Activated B cell treated with CpG ODN at 0.5 μM for 24 hours (primary cell): Measurements from ENCODE around the gene TPT1. TPM values are rescaled to one million over a fixed set of nuclear protein-coding genes. Genes with fewer than 3 reads are reported as not detected.
A peak's percentile ranks its signal among the peaks of the same experiment; 100 is the strongest.

Source experiments
- ATAC-seq: fragments of 200-7000 bp; cut with Tn5 transposase; one replicate; pipeline ENCODE4 v1.10.0; 2021; ENCODE audit warnings: low read depth, mild to moderate bottlenecking, moderate library complexity
- CTCF ChIA-PET: fragments of 350-600 bp; sonication (Branson Sonifier 250); formaldehyde crosslinking; loops from one replicate; lab custom pipeline; 2021; ENCODE audit warnings: antibody characterized with exemption; lab: Charles Lee
- POLR2A ChIA-PET: fragments of 350-600 bp; sonication (Branson Sonifier 250); formaldehyde crosslinking; loops from one replicate; lab custom pipeline; 2021; ENCODE audit warnings: antibody characterized with exemption; lab: Charles Lee
- DNase-seq: peaks from one replicate; pipeline ENCODE4 v3.0.0; 2022
- H3K27ac Mint-ChIP-seq: one replicate; pipeline ENCODE4 v1.8.0; 2020; ENCODE audit warnings: mixed read lengths
- H3K27me3 Mint-ChIP-seq: one replicate; pipeline ENCODE4 v1.8.0; 2021; ENCODE audit warnings: mixed read lengths
- H3K36me3 Mint-ChIP-seq: one replicate; pipeline ENCODE4 v1.8.0; 2021; ENCODE audit warnings: low read depth, mixed read lengths
- H3K4me1 Mint-ChIP-seq: one replicate; pipeline ENCODE4 v1.8.0; 2021; ENCODE audit warnings: mixed read lengths
- H3K4me3 Mint-ChIP-seq: one replicate; pipeline ENCODE4 v1.8.0; 2020; ENCODE audit warnings: mild to moderate bottlenecking, mixed read lengths
- H3K9me3 Mint-ChIP-seq: one replicate; pipeline ENCODE4 v1.8.0; 2020; ENCODE audit warnings: mixed read lengths
- CTCF ChIP-seq: fragments of 200-600 bp; IDR thresholded peaks from one replicate; pipeline ENCODE4 v1.8.0; 2022; ENCODE audit warnings: antibody characterized with exemption, mild to moderate bottlenecking
- intact Hi-C: fragments of 100-400 bp; cut with micrococcal nuclease; formaldehyde crosslinking; loops from one replicate; pipeline ENCODE4 v1.15.1; 2024
- total RNA-seq: library from RNA; stranded (reverse); gene quantifications from 2 replicates; pipeline ENCODE4 v1.2.3, GENCODE V29; 2022

The TPT1 gene
- total RNA-seq, 1 donor from 2014 or later: 3,880 TPM

GRCh38 chr13:45340422-45341033 lies 455 bp downstream of the TPT1 start:
- no peaks in the 10 kb centered on the region for H3K9me3 Mint-ChIP-seq
- DNase-seq: peak; percentile 70
- H3K27me3 Mint-ChIP-seq: no peaks in the 10 kb centered on the region
- peak overlapping the region; percentile 99 for H3K27ac Mint-ChIP-seq
- CTCF ChIA-PET: interaction anchor here (1.1 to 1.4 kb wide), 3 partner anchors 31 to 150 kb away, joined by 3 to 10 read pairs (median 3); no protein-coding TSS in a partner anchor
- no peak for TF ChIP-seq CTCF
- intact Hi-C loops: loop anchor here (1.0 to 10.0 kb wide), 17 partner anchors 11 to 1456 kb away; partner anchors contain the start of genes COG3, ESD, GPALPP1 and GTF2F2
- peak overlapping the region; percentile 99 for H3K4me3 Mint-ChIP-seq
- peak; percentile 34 for ATAC-seq
- peaks cover 65% of the 10 kb centered on the region for H3K36me3 Mint-ChIP-seq
- peaks cover 59% of the 10 kb centered on the region for H3K4me1 Mint-ChIP-seq
- POLR2A ChIA-PET: interaction anchor here (0.6 to 3.0 kb wide), 14 partner anchors 8 to 1461 kb away, joined by 3 to 31 read pairs (median 4); partner anchors contain the start of genes CCDC122, COG3, GTF2F2 and LACC1

GRCh38 chr13:45339867-45340266 lies 1.1 kb downstream of the TPT1 start:
- H3K9me3 Mint-ChIP-seq: no peaks in the 10 kb centered on the region
- H3K27ac Mint-ChIP-seq: peak overlapping the region; percentile 99
- peak overlapping the region; percentile 99 for H3K4me3 Mint-ChIP-seq
- intact Hi-C loops: loop anchor here (2.0 to 10.0 kb wide), 4 partner anchors 825 to 1457 kb away; partner anchors contain the start of gene ESD
- no peak for TF ChIP-seq CTCF
- no peak for ATAC-seq
- ChIA-PET CTCF (interaction anchor here (1.1 to 1.5 kb wide), 4 partner anchors 28 to 151 kb away, joined by 3 to 10 read pairs (median 4); no protein-coding TSS in a partner anchor), POLR2A (interaction anchor here (0.6 to 3.0 kb wide), 9 partner anchors 8 to 842 kb away, joined by 3 to 31 read pairs (median 15); partner anchors contain the start of genes COG3, LCP1 and SLC25A30)
- peaks cover 65% of the 10 kb centered on the region for H3K4me1 Mint-ChIP-seq
- DNase-seq: no peak
- no peaks in the 10 kb centered on the region for H3K27me3 Mint-ChIP-seq
- H3K36me3 Mint-ChIP-seq: peaks cover 65% of the 10 kb centered on the region

GRCh38 chr13:45339399-45339798 lies 1.6 kb downstream of the TPT1 start:
- H3K27me3 Mint-ChIP-seq: no peaks in the 10 kb centered on the region
- H3K4me1 Mint-ChIP-seq: peaks cover 70% of the 10 kb centered on the region
- DNase-seq (no peak), ATAC-seq (no peak)
- intact Hi-C loops: no loop called here
- POLR2A ChIA-PET: no interaction called here
- peak overlapping the region; percentile 99 for H3K27ac Mint-ChIP-seq
- H3K36me3 Mint-ChIP-seq: peaks cover 65% of the 10 kb centered on the region
- H3K4me3 Mint-ChIP-seq: peak overlapping the region; percentile 99
- CTCF ChIA-PET: interaction anchor here (1.1 to 1.5 kb wide), 4 partner anchors 28 to 151 kb away, joined by 3 to 10 read pairs (median 4); no protein-coding TSS in a partner anchor
- no peak for TF ChIP-seq CTCF
- H3K9me3 Mint-ChIP-seq: no peaks in the 10 kb centered on the region

- ATAC-seq: no peak
- Mint-ChIP-seq H3K4me3 (no peak overlapping the region), H3K9me3 (no peaks in the 10 kb centered on the region), H3K4me1 (peaks cover 84% of the 10 kb centered on the region), H3K27me3 (no peaks in the 10 kb centered on the region), H3K27ac (no peak overlapping the region), H3K36me3 (peaks cover 70% of the 10 kb centered on the region)
- TF ChIP-seq CTCF: no peak
- no peak for DNase-seq
- POLR2A ChIA-PET: no interaction called here
- CTCF ChIA-PET: no interaction called here
- intact Hi-C loops: no loop called here
Observed at GRCh38 chr13:45337803-45338202, 3.2 kb downstream of the TPT1 start.

- Mint-ChIP-seq H3K4me3 (no peak overlapping the region), H3K4me1 (peaks cover 86% of the 10 kb centered on the region), H3K27me3 (no peaks in the 10 kb centered on the region), H3K9me3 (no peaks in the 10 kb centered on the region), H3K36me3 (peaks cover 70% of the 10 kb centered on the region), H3K27ac (no peak overlapping the region)
- ATAC-seq: no peak
- CTCF ChIA-PET: no interaction called here
- POLR2A ChIA-PET: no interaction called here
- DNase-seq: no peak
- intact Hi-C loops: no loop called here
- TF ChIP-seq CTCF: no peak
Observed at GRCh38 chr13:45337395-45337794, 3.6 kb downstream of the TPT1 start.
